Activated CD8-positive, alpha-beta T cell treated with anti-CD3 and anti-CD28 coated beads for 36 hours (primary cell): ENCODE results near the gene PEAK1. TPM values are rescaled to one million over a fixed set of nuclear protein-coding genes. Genes with fewer than 3 reads are reported as not detected.

ENCODE experiments used
- ATAC-seq: fragments of 200-7000 bp; cut with Tn5 transposase; one replicate; pipeline ENCODE4 v1.10.0; 2021; ENCODE audit warnings: mild to moderate bottlenecking, moderate library complexity
- CTCF ChIA-PET: fragments of 350-600 bp; sonication (Branson Sonifier 250); formaldehyde crosslinking; loops from one replicate; lab custom pipeline; 2021; ENCODE audit warnings: antibody characterized with exemption; lab: Charles Lee
- POLR2A ChIA-PET: fragments of 350-600 bp; sonication (Branson Sonifier 250); formaldehyde crosslinking; loops from one replicate; lab custom pipeline; 2021; ENCODE audit warnings: antibody characterized with exemption; lab: Charles Lee
- DNase-seq: peaks from one replicate; pipeline ENCODE4 v3.0.0-alpha.2; 2020
- H3K27ac Mint-ChIP-seq: one replicate; pipeline ENCODE4 v1.8.0; 2021; ENCODE audit warnings: mild to moderate bottlenecking, mixed read lengths
- H3K27me3 Mint-ChIP-seq: one replicate; pipeline ENCODE4 v1.8.0; 2021; ENCODE audit warnings: mixed read lengths
- H3K36me3 Mint-ChIP-seq: one replicate; pipeline ENCODE4 v1.8.0; 2021; ENCODE audit warnings: low read depth, mixed read lengths
- H3K4me1 Mint-ChIP-seq: one replicate; pipeline ENCODE4 v1.8.0; 2021; ENCODE audit warnings: low read depth, mixed read lengths
- H3K4me3 Mint-ChIP-seq: one replicate; pipeline ENCODE4 v1.8.0; 2021; ENCODE audit warnings: mild to moderate bottlenecking, moderate library complexity, mixed read lengths
- H3K9me3 Mint-ChIP-seq: one replicate; pipeline ENCODE4 v1.8.0; 2021; ENCODE audit warnings: mixed read lengths
- CTCF ChIP-seq: fragments of 200-600 bp; IDR thresholded peaks from one replicate; pipeline ENCODE4 v1.8.0; 2022; ENCODE audit warnings: antibody characterized with exemption, mild to moderate bottlenecking
- intact Hi-C: fragments of 100-400 bp; cut with micrococcal nuclease; formaldehyde crosslinking; loops from one replicate; pipeline ENCODE4 v1.10.0; 2022
- total RNA-seq, 2 experiments: library from RNA; stranded (reverse); gene quantifications; one replicate each; pipeline ENCODE4 v1.2.3, GENCODE V29; 2021

PEAK1 gene
- total RNA-seq, 2 experiments from 2014 or later = 32.1 to 36.1 TPM

- H3K27me3 Mint-ChIP-seq = no peaks in the 10 kb centered on the region
- peaks cover 9% of the 10 kb centered on the region for H3K9me3 Mint-ChIP-seq
- H3K4me3 Mint-ChIP-seq = no peak overlapping the region
- POLR2A ChIA-PET = no interaction called here
- H3K4me1 Mint-ChIP-seq = peaks cover 7% of the 10 kb centered on the region
- TF ChIP-seq CTCF = no peak
- H3K36me3 Mint-ChIP-seq = peaks cover 19% of the 10 kb centered on the region
- H3K27ac Mint-ChIP-seq = no peak overlapping the region
- CTCF ChIA-PET = no interaction called here
- ATAC-seq (no peak), DNase-seq (no peak)
- intact Hi-C loops = no loop called here
Measured at GRCh38 chr15:77342807-77343206, 77.1 kb downstream of the PEAK1 start.

GRCh38 chr15:77340245-77340644 lies 79.7 kb downstream of the PEAK1 start:
- TF ChIP-seq CTCF = no peak
- intact Hi-C loops = no loop called here
- H3K4me1 Mint-ChIP-seq = no peaks in the 10 kb centered on the region
- peaks cover 17% of the 10 kb centered on the region for H3K36me3 Mint-ChIP-seq
- no peak overlapping the region for H3K27ac Mint-ChIP-seq
- H3K9me3 Mint-ChIP-seq = peaks cover 9% of the 10 kb centered on the region
- no peak overlapping the region for H3K4me3 Mint-ChIP-seq
- POLR2A ChIA-PET = no interaction called here
- DNase-seq (no peak), ATAC-seq (no peak)
- no peaks in the 10 kb centered on the region for H3K27me3 Mint-ChIP-seq
- CTCF ChIA-PET = interaction anchor here (1.8 kb wide), 1 partner anchor 157 kb away, joined by 3 read pairs; no protein-coding TSS in a partner anchor

- Mint-ChIP-seq H3K9me3 (no peaks in the 10 kb centered on the region), H3K27ac (no peak overlapping the region)
- CTCF ChIA-PET = interaction anchor here (0.9 kb wide), 1 partner anchor 168 kb away, joined by 3 read pairs; no protein-coding TSS in a partner anchor
Measured at GRCh38 chr15:77336006-77336405, 83.9 kb downstream of the PEAK1 start.

GRCh38 chr15:77335298-77335697 lies 84.6 kb downstream of the PEAK1 start:
- no peak for TF ChIP-seq CTCF
- ATAC-seq (no peak), DNase-seq (no peak)
- ChIA-PET POLR2A (no interaction called here), CTCF (interaction anchor here (0.9 kb wide), 1 partner anchor 168 kb away, joined by 3 read pairs; no protein-coding TSS in a partner anchor)
- Mint-ChIP-seq H3K4me1 (no peaks in the 10 kb centered on the region), H3K4me3 (no peak overlapping the region), H3K9me3 (no peaks in the 10 kb centered on the region), H3K36me3 (no peaks in the 10 kb centered on the region), H3K27ac (no peak overlapping the region), H3K27me3 (no peaks in the 10 kb centered on the region)
- intact Hi-C loops = no loop called here

More at GRCh38 chr15:77336006-77336405, 83.9 kb downstream of the PEAK1 start:
- Mint-ChIP-seq H3K27me3 (no peaks in the 10 kb centered on the region), H3K36me3 (peaks cover 1% of the 10 kb centered on the region), H3K4me3 (no peak overlapping the region), H3K4me1 (no peaks in the 10 kb centered on the region)
- TF ChIP-seq CTCF = no peak
- no peak for DNase-seq
- ATAC-seq = no peak
- POLR2A ChIA-PET = no interaction called here
- intact Hi-C loops = no loop called here

GRCh38 chr15:77333166-77333565 lies 86.7 kb downstream of the PEAK1 start:
- ATAC-seq (no peak), DNase-seq (no peak)
- TF ChIP-seq CTCF = no peak
- ChIA-PET POLR2A (no interaction called here), CTCF (no interaction called here)
- intact Hi-C loops = no loop called here
- H3K4me3 Mint-ChIP-seq = no peak overlapping the region
- no peak overlapping the region for H3K27ac Mint-ChIP-seq
- no peaks in the 10 kb centered on the region for H3K9me3 Mint-ChIP-seq
- no peaks in the 10 kb centered on the region for H3K36me3 Mint-ChIP-seq
- H3K27me3 Mint-ChIP-seq = no peaks in the 10 kb centered on the region
- H3K4me1 Mint-ChIP-seq = no peaks in the 10 kb centered on the region
